SU-DHL-6 (cell line): Measurements from ENCODE around the gene ADAMTS15.

Experiments
- H2AFZ ChIP-seq: fragments of 200-600 bp; sonication (generic); 2 replicates; pipeline ENCODE4 v1.6.1; 2014; ENCODE audit warnings: low read depth, mild to moderate bottlenecking, moderate library complexity, mixed read lengths, antibody characterized with exemption, low read length; ENCODE audit not compliant: severe bottlenecking
- H3F3A ChIP-seq: fragments of 200-600 bp; shearing (Covaris generic); 2 replicates; pipeline ENCODE4 v1.6.0; 2016; ENCODE audit warnings: antibody characterized with exemption, mild to moderate bottlenecking; ENCODE audit not compliant: insufficient read depth
- H3K27ac ChIP-seq: fragments of 200-600 bp; sonication (generic); 2 replicates; pipeline ENCODE4 v1.5.1; 2016; ENCODE audit warnings: low read depth, mild to moderate bottlenecking, low read length, moderate library complexity, mixed read lengths
- H3K27me3 ChIP-seq: fragments of 200-600 bp; sonication (generic), shearing (Covaris generic); 2 replicates; pipeline ENCODE4 v1.6.0; 2014; ENCODE audit warnings: mild to moderate bottlenecking, low read length
- H3K36me3 ChIP-seq: fragments of 200-600 bp; sonication (generic); 2 replicates; pipeline ENCODE4 v1.6.1; 2014; ENCODE audit warnings: mild to moderate bottlenecking, low read length, mixed read lengths
- H3K4me2 ChIP-seq: fragments of 300-600, 200-600 bp; shearing (Covaris generic), sonication (generic); 2 replicates; pipeline ENCODE4 v1.6.0; 2014; ENCODE audit warnings: low read length, low read depth, mild to moderate bottlenecking; ENCODE audit not compliant: poor library complexity, severe bottlenecking
- H3K4me3 ChIP-seq: fragments of 200-600 bp; sonication (generic); 2 replicates; pipeline ENCODE4 v1.5.1; 2014; ENCODE audit warnings: antibody characterized with exemption, low read length, mild to moderate bottlenecking, mixed read lengths; ENCODE audit not compliant: insufficient read depth, poor library complexity, severe bottlenecking
- H3K79me2 ChIP-seq: fragments of 200-600 bp; sonication (generic); 2 replicates; pipeline ENCODE4 v1.6.1; 2014; ENCODE audit warnings: mild to moderate bottlenecking, low read length, moderate library complexity; ENCODE audit not compliant: insufficient read depth
- H3K9ac ChIP-seq: fragments of 200-600 bp; sonication (generic); 2 replicates; pipeline ENCODE4 v1.7.0; 2014; ENCODE audit warnings: mild to moderate bottlenecking, low read length
- H3K9me2 ChIP-seq: fragments of 200-600 bp; sonication (generic); replicated peaks from 2 replicates; pipeline ENCODE4 v1.6.1; 2014; ENCODE audit warnings: low read length; ENCODE audit not compliant: insufficient read depth
- H3K9me3 ChIP-seq: fragments of 200-600 bp; sonication (generic); 2 replicates; pipeline ENCODE4 v1.6.1; 2014; ENCODE audit warnings: low read length, mixed read lengths; ENCODE audit not compliant: insufficient read depth
- H4K20me1 ChIP-seq: fragments of 200-600 bp; sonication (generic); 2 replicates; pipeline ENCODE4 v1.6.1; 2014; ENCODE audit warnings: low read depth, mild to moderate bottlenecking, antibody characterized with exemption, low read length, moderate library complexity, mixed read lengths
- EZH2phosphoT487 ChIP-seq: fragments of 200-600 bp; sonication (generic), shearing (Covaris generic); conservative IDR thresholded peaks from 2 replicates; pipeline ENCODE4 v1.6.1; 2018; ENCODE audit warnings: mild to moderate bottlenecking, antibody characterized with exemption, low read length, moderate library complexity, mixed read lengths
- TF ChIP-seq, protein P1 (sequence below): fragments of 200-600 bp; sonication (generic); IDR thresholded peaks from one replicate; pipeline ENCODE4 v1.5.1; 2017; ENCODE audit warnings: antibody characterized with exemption, mild to moderate bottlenecking, low read length, moderate library complexity; ENCODE audit not compliant: insufficient read depth, poor library complexity, severe bottlenecking

The ADAMTS15 gene

DNA sequence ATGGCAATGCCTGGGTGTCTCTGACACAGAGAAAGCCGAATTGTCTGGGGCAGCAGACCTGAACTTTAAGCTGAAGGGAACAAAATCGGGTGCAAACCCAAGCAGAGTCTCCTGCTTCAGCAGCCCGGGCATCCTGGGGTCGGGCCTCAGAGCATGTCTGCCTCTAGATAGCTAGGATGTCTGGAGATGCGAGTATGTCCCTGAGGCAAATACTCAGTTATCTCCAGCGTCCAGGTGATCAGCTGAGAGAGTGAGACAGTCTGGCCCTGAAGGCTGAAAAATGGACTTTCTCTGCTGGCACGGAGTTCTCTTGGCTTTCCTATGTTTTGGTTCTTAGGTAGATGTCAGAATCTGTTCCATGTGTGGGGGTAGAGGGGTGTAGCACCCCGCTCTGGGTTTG lies 23.3 kb upstream of the ADAMTS15 start:
- TF ChIP-seq EZH2phosphoT487 = no peak
- TF ChIP-seq, protein P1, sequence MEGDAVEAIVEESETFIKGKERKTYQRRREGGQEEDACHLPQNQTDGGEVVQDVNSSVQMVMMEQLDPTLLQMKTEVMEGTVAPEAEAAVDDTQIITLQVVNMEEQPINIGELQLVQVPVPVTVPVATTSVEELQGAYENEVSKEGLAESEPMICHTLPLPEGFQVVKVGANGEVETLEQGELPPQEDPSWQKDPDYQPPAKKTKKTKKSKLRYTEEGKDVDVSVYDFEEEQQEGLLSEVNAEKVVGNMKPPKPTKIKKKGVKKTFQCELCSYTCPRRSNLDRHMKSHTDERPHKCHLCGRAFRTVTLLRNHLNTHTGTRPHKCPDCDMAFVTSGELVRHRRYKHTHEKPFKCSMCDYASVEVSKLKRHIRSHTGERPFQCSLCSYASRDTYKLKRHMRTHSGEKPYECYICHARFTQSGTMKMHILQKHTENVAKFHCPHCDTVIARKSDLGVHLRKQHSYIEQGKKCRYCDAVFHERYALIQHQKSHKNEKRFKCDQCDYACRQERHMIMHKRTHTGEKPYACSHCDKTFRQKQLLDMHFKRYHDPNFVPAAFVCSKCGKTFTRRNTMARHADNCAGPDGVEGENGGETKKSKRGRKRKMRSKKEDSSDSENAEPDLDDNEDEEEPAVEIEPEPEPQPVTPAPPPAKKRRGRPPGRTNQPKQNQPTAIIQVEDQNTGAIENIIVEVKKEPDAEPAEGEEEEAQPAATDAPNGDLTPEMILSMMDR = no peak
- Histone ChIP-seq H3K4me2 (no peak overlapping the region), H4K20me1 (no peaks in the 10 kb centered on the region), H3K9ac (no peak overlapping the region), H3K27me3 (no peaks in the 10 kb centered on the region), H3K4me3 (no peak overlapping the region), H3K27ac (no peak overlapping the region), H3F3A (no peaks in the 10 kb centered on the region), H3K9me2 (no peaks in the 10 kb centered on the region), H3K79me2 (no peaks in the 10 kb centered on the region), H2AFZ (no peak overlapping the region), H3K36me3 (no peaks in the 10 kb centered on the region), H3K9me3 (no peaks in the 10 kb centered on the region)

DNA sequence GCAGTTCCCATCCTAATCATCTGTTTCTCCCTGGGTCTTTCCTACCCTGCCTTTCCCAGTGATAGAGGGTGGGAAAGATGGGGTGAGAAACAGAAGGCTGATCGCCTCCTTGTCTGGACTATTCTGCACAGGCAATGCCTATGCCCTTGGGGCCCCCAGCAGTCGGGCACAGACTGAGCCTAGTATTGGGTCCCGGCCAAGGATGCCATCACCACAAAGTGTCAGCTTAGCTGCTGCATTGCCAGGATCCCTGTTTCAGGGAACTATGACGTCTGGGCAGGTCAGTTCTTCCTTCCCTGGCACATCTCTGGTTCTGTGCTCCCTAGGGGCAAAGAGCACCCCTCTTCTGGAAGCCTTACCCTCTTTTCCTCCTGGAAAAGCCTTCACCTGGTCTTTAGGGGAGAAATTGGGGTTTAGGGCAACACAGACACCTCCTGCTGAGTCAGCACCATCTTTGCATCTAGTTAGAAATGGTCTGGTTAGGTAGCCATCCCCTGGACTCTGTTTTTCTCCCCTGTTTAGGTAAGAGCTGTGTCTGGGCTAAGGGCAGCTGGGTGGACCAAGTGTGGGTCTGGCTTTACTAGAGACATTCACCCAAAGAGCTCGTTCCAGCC lies 22.1 kb upstream of the ADAMTS15 start:
- Histone ChIP-seq H3K36me3 (no peaks in the 10 kb centered on the region), H3K4me3 (no peak overlapping the region), H3K79me2 (no peaks in the 10 kb centered on the region), H3F3A (no peaks in the 10 kb centered on the region), H4K20me1 (no peaks in the 10 kb centered on the region), H2AFZ (no peak overlapping the region), H3K27ac (no peak overlapping the region), H3K9me3 (no peaks in the 10 kb centered on the region), H3K9ac (no peak overlapping the region), H3K9me2 (no peaks in the 10 kb centered on the region), H3K27me3 (no peaks in the 10 kb centered on the region), H3K4me2 (no peak overlapping the region)
- TF ChIP-seq, protein P1 = no peak
- no peak for TF ChIP-seq EZH2phosphoT487

DNA sequence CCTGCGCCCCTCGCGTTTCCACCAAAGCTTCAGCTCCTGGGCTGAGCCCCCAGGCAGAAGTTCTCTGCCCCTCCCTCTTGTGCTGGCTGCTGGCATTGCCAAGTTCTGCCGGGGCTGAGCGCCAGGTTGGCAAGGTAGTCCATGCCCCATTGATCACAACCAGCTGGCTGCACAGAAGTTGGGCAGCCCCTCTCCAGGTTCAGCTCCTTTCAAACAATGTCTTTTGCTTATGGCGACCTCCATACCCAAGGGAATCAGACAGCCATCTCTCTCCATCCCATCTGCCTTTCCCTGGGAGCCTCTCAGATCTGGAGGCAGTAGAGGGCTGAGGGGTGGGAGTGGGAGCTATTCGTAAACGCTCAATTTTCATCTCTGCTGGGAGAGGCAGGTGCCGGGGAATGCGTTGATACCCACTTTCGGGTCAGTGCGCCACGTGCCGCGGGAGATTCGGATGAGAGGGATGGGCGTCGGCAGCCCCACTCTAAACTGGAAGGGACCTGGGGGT lies 21.6 kb upstream of the ADAMTS15 start:
- Histone ChIP-seq H2AFZ (no peak overlapping the region), H3K9me3 (no peaks in the 10 kb centered on the region), H3K4me3 (no peak overlapping the region), H4K20me1 (no peaks in the 10 kb centered on the region), H3K9me2 (no peaks in the 10 kb centered on the region), H3K27ac (no peak overlapping the region), H3K4me2 (no peak overlapping the region), H3K36me3 (no peaks in the 10 kb centered on the region), H3K27me3 (no peaks in the 10 kb centered on the region), H3K9ac (no peak overlapping the region), H3K79me2 (no peaks in the 10 kb centered on the region), H3F3A (no peaks in the 10 kb centered on the region)
- TF ChIP-seq, protein P1 = no peak
- no peak for TF ChIP-seq EZH2phosphoT487
